ENCODE results near the gene CIDEC. TPM values are rescaled to one million over a fixed set of nuclear protein-coding genes. Genes with fewer than 3 reads are reported as not detected.

CIDEC gene
- total RNA-seq, 1 donor = not detected

DNA sequence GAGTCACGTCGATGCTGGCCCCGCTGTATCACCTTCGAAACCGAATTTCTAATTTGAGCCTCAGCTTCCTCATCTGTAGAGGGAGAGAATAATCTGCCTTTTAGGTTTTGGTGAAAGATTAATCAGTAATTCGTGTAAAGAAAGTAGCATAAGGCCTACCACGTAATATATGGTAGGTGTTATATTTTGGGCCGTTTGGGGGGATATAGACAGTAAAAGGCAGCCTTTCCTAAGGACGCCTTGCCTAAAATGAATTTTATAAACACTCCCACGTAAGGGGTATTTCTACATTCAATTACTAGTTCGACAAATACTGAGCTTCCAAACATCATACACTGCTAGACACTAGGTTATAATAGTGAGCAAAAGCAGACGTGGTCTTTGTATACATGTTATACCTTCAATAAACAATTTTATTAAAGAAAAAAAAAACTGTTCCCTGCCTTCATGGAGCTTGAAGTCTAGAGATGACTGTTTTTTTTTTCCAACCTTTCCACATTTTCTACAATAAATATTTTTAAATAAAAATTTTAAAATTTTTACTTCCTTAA is 11.1 kb upstream of the CIDEC start:
- TF ChIP-seq, protein P1, sequence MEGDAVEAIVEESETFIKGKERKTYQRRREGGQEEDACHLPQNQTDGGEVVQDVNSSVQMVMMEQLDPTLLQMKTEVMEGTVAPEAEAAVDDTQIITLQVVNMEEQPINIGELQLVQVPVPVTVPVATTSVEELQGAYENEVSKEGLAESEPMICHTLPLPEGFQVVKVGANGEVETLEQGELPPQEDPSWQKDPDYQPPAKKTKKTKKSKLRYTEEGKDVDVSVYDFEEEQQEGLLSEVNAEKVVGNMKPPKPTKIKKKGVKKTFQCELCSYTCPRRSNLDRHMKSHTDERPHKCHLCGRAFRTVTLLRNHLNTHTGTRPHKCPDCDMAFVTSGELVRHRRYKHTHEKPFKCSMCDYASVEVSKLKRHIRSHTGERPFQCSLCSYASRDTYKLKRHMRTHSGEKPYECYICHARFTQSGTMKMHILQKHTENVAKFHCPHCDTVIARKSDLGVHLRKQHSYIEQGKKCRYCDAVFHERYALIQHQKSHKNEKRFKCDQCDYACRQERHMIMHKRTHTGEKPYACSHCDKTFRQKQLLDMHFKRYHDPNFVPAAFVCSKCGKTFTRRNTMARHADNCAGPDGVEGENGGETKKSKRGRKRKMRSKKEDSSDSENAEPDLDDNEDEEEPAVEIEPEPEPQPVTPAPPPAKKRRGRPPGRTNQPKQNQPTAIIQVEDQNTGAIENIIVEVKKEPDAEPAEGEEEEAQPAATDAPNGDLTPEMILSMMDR (IDR thresholded peaks at IDR 0.05; ENCODE audit: insufficient read depth, low read length) = no peak
- DNase-seq (ENCODE audit: low read depth) = no peak
- H3K4me3 ChIP-seq (ENCODE audit: low read depth, low read length) = peak overlapping the region; percentile 93

DNA sequence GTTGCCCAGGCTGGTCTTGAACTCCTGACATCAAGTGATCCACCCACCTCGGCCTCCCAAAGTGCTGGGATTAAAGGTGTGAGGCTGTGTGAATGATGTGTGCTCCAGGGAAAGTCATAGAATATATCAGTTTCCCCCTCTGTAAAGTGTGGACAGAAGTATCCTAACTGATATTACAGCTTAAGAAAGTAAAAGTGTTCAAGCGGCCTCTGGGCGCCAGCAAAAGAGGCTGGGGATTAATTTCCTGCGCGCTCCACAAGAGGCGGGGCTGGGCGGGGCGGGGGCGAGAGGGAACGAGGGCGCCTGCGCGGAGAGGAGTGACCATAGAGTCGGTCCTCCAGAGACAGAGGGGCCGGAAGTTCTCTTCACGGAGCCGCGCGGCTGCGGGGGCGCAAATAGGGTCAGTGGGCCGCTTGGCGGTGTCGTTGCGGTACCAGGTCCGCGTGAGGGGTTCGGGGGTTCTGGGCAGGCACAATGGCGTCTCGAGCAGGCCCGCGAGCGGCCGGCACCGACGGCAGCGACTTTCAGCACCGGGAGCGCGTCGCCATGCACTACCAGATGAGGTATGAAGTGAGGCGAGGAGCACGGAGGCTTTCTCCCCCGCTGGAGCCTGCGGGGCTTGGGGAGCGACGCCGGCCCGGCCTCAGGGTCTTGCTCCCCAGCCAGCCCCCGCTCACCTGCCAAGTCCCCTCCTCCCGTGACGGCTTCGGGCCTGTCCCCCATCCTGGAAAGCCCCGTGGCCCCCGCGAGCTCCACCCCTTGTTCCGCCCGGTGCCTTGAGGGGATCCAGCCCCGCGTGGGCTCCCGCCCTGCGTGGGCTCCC is 10.4 kb upstream of the CIDEC start, which contains the start of gene JAGN1:
JAGN1 (plus strand) TSS at position 362 of the 823 bp plus-strand sequence; CDS start at position 475, 113 bp downstream.
- peak within 1 kb of the TSS; percentile 93 for H3K4me3 ChIP-seq (ENCODE audit: low read depth, low read length)
- TF ChIP-seq, protein P1 (IDR thresholded peaks at IDR 0.05; ENCODE audit: insufficient read depth, low read length) = no peak
- DNase-seq (ENCODE audit: low read depth) = peak; percentile 90

GRCh38 chr3:9889405-9889804 is 9.4 kb upstream of the CIDEC start:
- no peak overlapping the region for H3K4me3 ChIP-seq (ENCODE audit: low read depth, low read length)
- no peak for DNase-seq (ENCODE audit: low read depth)
- TF ChIP-seq, protein P1 (IDR thresholded peaks at IDR 0.05; ENCODE audit: insufficient read depth, low read length) = no peak

DNA sequence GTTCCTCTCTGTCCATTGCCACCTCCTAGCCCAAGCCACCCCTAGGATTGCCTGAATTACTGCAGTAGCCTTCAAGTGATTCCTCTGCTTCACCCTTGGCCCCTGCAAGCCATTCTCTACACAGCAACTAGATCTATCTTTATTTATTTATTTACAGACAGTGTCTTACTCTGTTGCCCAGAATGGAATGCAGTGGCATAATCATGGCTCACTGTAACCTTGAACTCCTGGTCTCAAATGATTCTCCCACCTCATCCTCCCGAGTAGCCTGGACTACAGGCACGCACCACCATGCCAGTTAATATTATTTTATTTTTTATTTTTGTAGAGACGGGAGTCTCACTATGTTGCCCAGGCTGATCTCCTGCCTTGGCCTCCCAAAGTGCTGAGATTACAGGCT is 8.5 kb upstream of the CIDEC start:
- DNase-seq (ENCODE audit: low read depth) = no peak
- TF ChIP-seq, protein P1 (IDR thresholded peaks at IDR 0.05; ENCODE audit: insufficient read depth, low read length) = no peak
- no peak overlapping the region for H3K4me3 ChIP-seq (ENCODE audit: low read depth, low read length)

GRCh38 chr3:9887480-9887879 is 7.4 kb upstream of the CIDEC start:
- no peak overlapping the region for H3K4me3 ChIP-seq (ENCODE audit: low read depth, low read length)
- TF ChIP-seq, protein P1 (IDR thresholded peaks at IDR 0.05; ENCODE audit: insufficient read depth, low read length) = no peak
- DNase-seq (ENCODE audit: low read depth) = no peak

DNA sequence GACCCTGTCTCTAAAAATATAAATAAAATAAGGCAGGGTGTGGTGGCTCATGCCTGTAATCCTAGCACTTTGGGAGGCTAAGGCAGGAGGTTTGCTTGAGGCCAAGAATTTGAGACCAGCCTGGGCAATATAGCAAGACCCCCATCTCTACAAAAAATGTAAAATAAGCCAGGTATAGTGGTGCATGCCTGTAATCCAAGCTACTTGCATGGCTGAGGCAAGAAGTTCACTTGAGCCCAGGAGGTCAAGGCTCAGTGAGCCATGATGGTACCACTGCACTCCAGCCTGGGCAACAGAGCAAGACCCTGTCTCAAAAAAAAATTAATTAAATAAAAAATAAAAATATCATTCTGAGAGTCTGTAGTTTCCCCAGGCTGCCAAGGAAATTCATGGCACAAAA is 6.3 kb upstream of the CIDEC start:
- no peak overlapping the region for H3K4me3 ChIP-seq (ENCODE audit: low read depth, low read length)
- TF ChIP-seq, protein P1 (IDR thresholded peaks at IDR 0.05; ENCODE audit: insufficient read depth, low read length) = no peak
- no peak for DNase-seq (ENCODE audit: low read depth)
